Kidney epithelial cell (primary cell): ENCODE data around the gene PTPN3. TPM values are rescaled to one million over a fixed set of nuclear protein-coding genes. Genes with fewer than 3 reads are reported as not detected.

ENCODE experiments used
- DNase-seq: peaks from one replicate; pipeline ENCODE4 v3.0.0-alpha.2; 2010; ENCODE audit warnings: low read depth
- H3K27me3 ChIP-seq: 2 replicates; pipeline ENCODE4 v1.6.0; 2011; ENCODE audit warnings: low read length; ENCODE audit not compliant: control insufficient read depth, insufficient read depth
- H3K36me3 ChIP-seq: 2 replicates; pipeline ENCODE4 v1.5.1; 2011; ENCODE audit warnings: low read length; ENCODE audit not compliant: control insufficient read depth, insufficient read depth
- H3K4me3 ChIP-seq: 2 replicates; pipeline ENCODE4 v1.5.1; 2011; ENCODE audit warnings: low read depth, mild to moderate bottlenecking, control low read depth, low read length
- CTCF ChIP-seq: IDR thresholded peaks from 2 replicates; pipeline ENCODE4 v1.5.1; 2011; ENCODE audit warnings: mild to moderate bottlenecking, moderate library complexity, low read length, control low read depth, inconsistent platforms; ENCODE audit not compliant: insufficient read depth, poor library complexity, severe bottlenecking
- total RNA-seq: library from RNA; depleted of rRNA; stranded (reverse); fragments of >200 nt; gene quantifications from 2 replicates; pipeline ENCODE4 v1.2.3, GENCODE V29; 2015

PTPN3 gene
- total RNA-seq, 1 donor from 2014 or later = 33.6 TPM

GRCh38 chr9:109421026-109421970 is 76.8 kb downstream of the PTPN3 start:
- no peak for DNase-seq
- Histone ChIP-seq H3K36me3 (peaks cover 1% of the 10 kb centered on the region), H3K4me3 (no peak overlapping the region), H3K27me3 (no peaks in the 10 kb centered on the region)
- TF ChIP-seq CTCF = no peak

GRCh38 chr9:109419531-109419930 is 78.6 kb downstream of the PTPN3 start:
- H3K27me3 ChIP-seq = no peaks in the 10 kb centered on the region
- no peak for TF ChIP-seq CTCF
- H3K4me3 ChIP-seq = no peak overlapping the region
- DNase-seq = no peak
- H3K36me3 ChIP-seq = peaks cover 1% of the 10 kb centered on the region

- TF ChIP-seq CTCF = no peak
- Histone ChIP-seq H3K27me3 (no peaks in the 10 kb centered on the region), H3K36me3 (peaks cover 1% of the 10 kb centered on the region), H3K4me3 (no peak overlapping the region)
- DNase-seq = peak; percentile 34
Measured at GRCh38 chr9:109418827-109419226, 79.3 kb downstream of the PTPN3 start.

DNA sequence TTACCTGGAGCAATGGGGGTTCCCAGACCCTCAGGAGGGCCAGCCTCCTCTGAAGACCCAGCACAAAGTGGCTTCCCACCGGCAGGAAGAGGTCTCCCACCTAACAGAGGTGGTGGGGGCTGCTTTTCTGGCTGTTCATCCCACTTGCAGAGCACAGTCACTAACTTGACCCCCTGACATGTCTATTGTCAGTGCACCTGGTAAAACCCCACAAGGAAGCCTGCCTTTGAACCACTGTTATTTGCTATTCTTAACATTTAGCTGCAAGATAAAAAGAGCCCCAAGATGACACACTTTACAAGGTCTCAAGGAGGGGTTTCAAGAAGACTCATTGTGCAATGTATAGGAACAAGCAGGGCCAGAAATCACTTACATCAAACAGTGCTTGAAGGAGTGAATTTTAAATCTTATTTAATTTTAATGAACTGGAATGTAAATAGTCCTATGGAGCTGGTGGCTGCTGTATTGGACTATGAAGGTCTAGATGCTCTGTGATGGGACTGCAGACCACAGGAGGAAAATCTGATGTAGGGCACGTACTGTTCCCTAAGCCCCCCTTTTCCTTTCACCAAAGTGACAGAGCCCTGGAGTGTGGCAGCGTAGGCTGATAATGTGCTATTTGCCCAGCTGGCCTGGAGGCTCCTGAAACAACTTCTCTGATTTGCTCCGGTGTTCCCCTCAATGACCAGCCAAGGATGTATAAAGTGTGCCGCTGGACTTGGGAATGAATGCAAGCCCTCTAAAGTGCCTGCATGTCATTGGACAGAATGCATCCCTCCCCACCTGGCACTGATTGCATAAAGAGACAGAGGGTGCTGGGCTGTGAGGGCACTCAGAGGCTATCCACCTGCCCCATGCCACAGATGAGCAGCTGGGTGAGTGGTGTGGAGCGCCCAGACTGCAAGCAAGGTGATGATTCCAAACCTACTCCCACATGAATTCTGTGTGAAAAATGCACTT is 80.2 kb downstream of the PTPN3 start:
- DNase-seq = no peak
- Histone ChIP-seq H3K27me3 (no peaks in the 10 kb centered on the region), H3K36me3 (peaks cover 1% of the 10 kb centered on the region), H3K4me3 (no peak overlapping the region)
- TF ChIP-seq CTCF = no peak

DNA sequence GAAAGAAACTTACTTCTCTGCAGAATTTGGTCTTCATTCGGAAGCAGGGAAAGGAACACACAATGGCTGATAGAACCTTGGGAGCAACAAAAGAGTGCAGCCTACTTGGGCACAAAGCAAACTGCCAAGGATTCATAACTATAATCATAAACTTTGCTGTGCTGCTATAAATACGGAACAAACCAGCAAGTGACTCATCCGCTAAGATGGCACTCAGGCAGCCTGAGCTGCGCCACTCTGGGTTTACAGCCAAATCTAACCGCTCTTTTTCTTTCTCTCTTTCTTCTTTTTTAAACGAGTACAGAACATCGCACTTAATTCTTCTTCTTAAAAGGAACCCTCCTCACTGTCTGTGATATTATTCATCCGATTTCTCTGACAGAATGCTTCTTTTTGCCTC is 81.1 kb downstream of the PTPN3 start:
- Histone ChIP-seq H3K36me3 (peaks cover 1% of the 10 kb centered on the region), H3K4me3 (no peak overlapping the region), H3K27me3 (no peaks in the 10 kb centered on the region)
- no peak for DNase-seq
- TF ChIP-seq CTCF = no peak
